Right atrium auricular region (tissue), 2 donors: ENCODE results near the gene NSA2. TPM values are rescaled to one million over a fixed set of nuclear protein-coding genes. Genes with fewer than 3 reads are reported as not detected.
"Not testable (repeated sequence)": the region's sequence is repeated elsewhere in the genome, so short reads cannot be mapped to it uniquely, and the experiment has no call there.

Experiments used
- DNase-seq: peaks from one replicate; pipeline ENCODE4 v3.0.0-alpha.2; 2019; ENCODE audit warnings: low spot score
- H3K27ac ChIP-seq, 2 donors: fragments of 200-600 bp; sonication (generic); 1 replicate in 1 of 2; 2 replicates in 1 of 2; pipeline ENCODE4 v1.5.1; 2016 to 2019
- H3K27me3 ChIP-seq, 2 donors: fragments of 200-600 bp; sonication (generic); one replicate each; pipeline versions ENCODE4 v1.5.1 to v1.6.0; 2017 to 2019
- H3K36me3 ChIP-seq: fragments of 200-600 bp; sonication (generic); one replicate; pipeline ENCODE4 v1.5.1; 2016
- H3K4me1 ChIP-seq, 2 donors: fragments of 200-600 bp; sonication (generic); one replicate each; pipeline versions ENCODE4 v1.5.1 to v1.6.0; 2017 to 2019
- H3K4me3 ChIP-seq, 2 donors: fragments of 200-600 bp; sonication (generic); 1 replicate in 1 of 2; 2 replicates in 1 of 2; pipeline ENCODE4 v1.5.1; 2017 to 2019; ENCODE audit warnings: mild to moderate bottlenecking in 1 of 2, moderate library complexity in 1 of 2
- H3K9me3 ChIP-seq, 2 donors: fragments of 200-600 bp; sonication (generic); one replicate each; pipeline ENCODE4 v1.5.1; 2019
- total RNA-seq, 2 donors: library from RNA; depleted of rRNA; stranded (reverse); fragments of >200 nt; gene quantifications; one replicate each; pipeline ENCODE4 v1.1.0, GENCODE V29; 2016
- TF ChIP-seq, protein P1 (sequence below), 2 donors: fragments of 200-600 bp; sonication (generic); IDR thresholded peaks; one replicate each; pipeline ENCODE4 v1.5.1; 2019; ENCODE audit warnings: antibody characterized with exemption in 2 of 2

The NSA2 gene
- total RNA-seq, 2 donors from 2014 or later = 65.8 to 69.3 TPM

DNA sequence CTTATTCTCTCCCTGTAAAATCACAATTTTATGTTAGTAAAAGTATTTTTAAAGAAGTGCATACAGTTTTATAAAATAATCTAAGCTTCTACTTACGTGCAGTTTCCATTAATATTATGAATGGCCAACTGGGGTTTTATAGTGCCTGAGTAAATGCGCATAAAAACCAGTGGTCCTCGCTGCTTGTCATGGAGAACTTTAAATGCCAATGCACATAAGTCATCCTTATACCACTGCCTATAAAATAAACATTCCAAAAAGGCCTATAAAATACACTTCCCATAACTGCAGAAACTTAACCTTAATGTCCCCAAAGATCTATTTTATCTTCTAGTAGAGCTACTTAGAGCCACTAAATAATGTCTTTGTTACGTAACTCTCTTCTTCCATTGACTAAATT, 28.6 kb upstream of the NSA2 start:
- H3K9me3 ChIP-seq = no peaks in the 10 kb centered on the region
- TF ChIP-seq, protein P1, sequence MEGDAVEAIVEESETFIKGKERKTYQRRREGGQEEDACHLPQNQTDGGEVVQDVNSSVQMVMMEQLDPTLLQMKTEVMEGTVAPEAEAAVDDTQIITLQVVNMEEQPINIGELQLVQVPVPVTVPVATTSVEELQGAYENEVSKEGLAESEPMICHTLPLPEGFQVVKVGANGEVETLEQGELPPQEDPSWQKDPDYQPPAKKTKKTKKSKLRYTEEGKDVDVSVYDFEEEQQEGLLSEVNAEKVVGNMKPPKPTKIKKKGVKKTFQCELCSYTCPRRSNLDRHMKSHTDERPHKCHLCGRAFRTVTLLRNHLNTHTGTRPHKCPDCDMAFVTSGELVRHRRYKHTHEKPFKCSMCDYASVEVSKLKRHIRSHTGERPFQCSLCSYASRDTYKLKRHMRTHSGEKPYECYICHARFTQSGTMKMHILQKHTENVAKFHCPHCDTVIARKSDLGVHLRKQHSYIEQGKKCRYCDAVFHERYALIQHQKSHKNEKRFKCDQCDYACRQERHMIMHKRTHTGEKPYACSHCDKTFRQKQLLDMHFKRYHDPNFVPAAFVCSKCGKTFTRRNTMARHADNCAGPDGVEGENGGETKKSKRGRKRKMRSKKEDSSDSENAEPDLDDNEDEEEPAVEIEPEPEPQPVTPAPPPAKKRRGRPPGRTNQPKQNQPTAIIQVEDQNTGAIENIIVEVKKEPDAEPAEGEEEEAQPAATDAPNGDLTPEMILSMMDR (IDR thresholded peaks at IDR 0.05) = no peak
- H3K4me1 ChIP-seq = no peaks in the 10 kb centered on the region
- H3K27ac ChIP-seq = no peak overlapping the region
- H3K36me3 ChIP-seq = peaks cover 56% of the 10 kb centered on the region
- no peaks in the 10 kb centered on the region for H3K27me3 ChIP-seq
- no peak overlapping the region for H3K4me3 ChIP-seq
- DNase-seq = no peak

DNA sequence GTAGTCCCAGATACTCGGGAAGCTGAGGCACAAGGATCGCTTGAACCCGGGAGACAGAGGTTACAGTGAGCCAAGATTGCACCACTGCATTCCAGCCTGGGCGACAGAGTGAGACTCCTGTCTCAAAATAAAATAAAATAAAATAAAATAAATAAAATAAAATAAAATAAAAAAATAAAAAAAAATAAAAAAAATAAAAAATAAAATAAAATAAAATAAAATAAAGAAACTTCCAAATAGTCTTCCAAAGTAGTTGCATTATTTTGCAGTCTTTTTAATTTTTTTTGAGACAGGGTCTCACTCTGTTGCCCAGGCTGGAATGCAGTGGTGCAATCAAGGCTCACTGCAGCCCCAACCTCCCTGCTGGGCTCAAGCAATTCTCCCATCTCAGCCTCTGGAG, 18.3 kb upstream of the NSA2 start:
- H3K4me1 ChIP-seq, H3K27ac ChIP-seq, H3K9me3 ChIP-seq, H3K27me3 ChIP-seq, H3K4me3 ChIP-seq, DNase-seq: not testable (repeated sequence)
- peaks cover 44% of the 10 kb centered on the region for H3K36me3 ChIP-seq

DNA sequence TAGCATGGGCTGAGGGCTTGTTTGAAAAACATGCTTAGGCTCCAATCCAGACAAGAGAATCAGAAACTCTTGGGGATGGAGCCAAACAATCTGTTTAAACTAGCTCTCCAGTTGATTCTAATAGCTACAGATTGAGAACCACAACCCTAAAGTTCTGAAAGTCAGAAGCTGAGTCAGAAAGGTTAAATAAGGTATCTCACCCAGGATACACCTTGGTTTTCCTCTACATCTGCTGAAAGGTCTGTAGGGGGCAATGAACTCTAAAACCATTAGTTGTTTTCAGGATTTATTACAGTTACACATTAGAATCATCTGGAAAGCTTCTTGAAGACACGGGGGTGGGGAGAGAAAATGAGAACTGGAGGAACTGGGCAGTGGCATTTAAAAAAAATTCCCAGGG, 5.8 kb upstream of the NSA2 start:
- Histone ChIP-seq H3K36me3 (peaks cover 20% of the 10 kb centered on the region), H3K27me3 (no peaks in the 10 kb centered on the region), H3K4me1 (peaks cover 0 to 20% of the 10 kb centered on the region in 2 donors), H3K9me3 (no peaks in the 10 kb centered on the region), H3K4me3 (no peak overlapping the region), H3K27ac (no peak overlapping the region)
- no peak for DNase-seq
- TF ChIP-seq, protein P1 (IDR thresholded peaks at IDR 0.05) = no peak

DNA sequence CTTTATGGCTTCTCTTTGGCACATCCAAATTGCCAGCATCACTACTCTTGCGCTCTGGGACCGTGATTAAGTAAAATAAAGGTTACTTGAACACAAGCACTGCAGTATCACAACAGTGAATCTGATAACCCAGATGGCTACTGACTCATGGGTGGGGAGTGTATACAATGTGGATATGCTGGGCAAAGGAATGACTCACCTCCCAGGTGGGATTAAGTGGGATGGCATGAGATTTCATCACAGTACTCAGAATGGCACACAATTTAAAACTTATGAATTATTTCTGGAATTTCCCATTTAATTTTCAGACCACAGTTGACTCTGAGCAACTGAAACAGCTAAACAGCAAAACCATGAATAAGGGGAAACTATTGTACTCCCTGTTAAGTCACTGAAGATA, 4.5 kb upstream of the NSA2 start:
- Histone ChIP-seq H3K36me3 (peaks cover 20% of the 10 kb centered on the region), H3K4me1 (peaks cover 0 to 22% of the 10 kb centered on the region in 2 donors)

DNA sequence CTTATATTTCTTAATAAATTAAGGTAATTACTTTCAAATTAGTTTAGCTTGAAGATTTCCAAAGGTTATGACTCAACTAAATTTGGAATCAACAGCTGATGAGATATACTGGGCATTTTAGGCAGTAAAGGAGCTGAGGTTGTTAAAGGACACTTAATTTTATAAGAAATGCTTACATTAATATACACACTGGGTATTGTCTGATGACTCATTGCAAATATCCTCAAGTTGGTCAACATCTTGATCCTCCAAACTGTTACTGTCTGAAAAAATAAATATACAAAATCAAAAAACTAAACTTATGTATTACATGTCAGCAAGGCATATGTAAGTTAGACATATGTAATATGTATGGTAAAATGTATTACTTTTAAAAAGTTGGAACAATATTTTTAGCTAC, 3.5 kb upstream of the NSA2 start:
- DNase-seq = no peak
- H3K9me3 ChIP-seq = no peaks in the 10 kb centered on the region
- H3K4me3 ChIP-seq = no peak overlapping the region
- no peaks in the 10 kb centered on the region for H3K27me3 ChIP-seq
- TF ChIP-seq, protein P1 (IDR thresholded peaks at IDR 0.05) = no peak
- peaks cover 14% of the 10 kb centered on the region for H3K36me3 ChIP-seq
- no peak overlapping the region for H3K27ac ChIP-seq
- peaks cover 0 to 31% of the 10 kb centered on the region in 2 donors for H3K4me1 ChIP-seq

More for the DNA sequence above, 4.5 kb upstream of the NSA2 start:
- no peak overlapping the region for H3K4me3 ChIP-seq
- no peak for DNase-seq
- TF ChIP-seq, protein P1 (IDR thresholded peaks at IDR 0.05) = no peak
- H3K27ac ChIP-seq = no peak overlapping the region
- no peaks in the 10 kb centered on the region for H3K9me3 ChIP-seq
- no peaks in the 10 kb centered on the region for H3K27me3 ChIP-seq

DNA sequence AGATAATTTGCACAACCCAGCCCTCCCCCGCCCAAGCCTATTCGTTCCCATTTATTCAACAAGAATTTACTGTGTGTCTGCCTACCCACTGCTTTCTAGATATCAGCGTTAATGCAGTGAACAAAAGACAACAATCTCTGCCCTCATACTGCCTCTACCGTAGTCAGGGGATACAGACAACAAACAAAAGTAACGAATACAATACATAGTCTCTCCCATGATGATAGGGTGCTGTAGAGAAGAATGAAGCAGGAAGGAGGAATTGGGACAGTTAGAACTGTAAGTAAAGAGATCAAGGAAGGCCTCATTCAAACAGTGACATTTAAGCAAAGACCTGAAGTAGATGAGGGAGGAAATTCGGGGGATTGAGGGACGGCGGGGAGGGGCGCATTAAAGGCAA, 1.8 kb upstream of the NSA2 start:
- H3K4me3 ChIP-seq = no peak overlapping the region

More for the DNA sequence above, 1.8 kb upstream of the NSA2 start:
- DNase-seq = no peak
- H3K27me3 ChIP-seq = no peaks in the 10 kb centered on the region
- H3K27ac ChIP-seq = no peak overlapping the region
- H3K36me3 ChIP-seq = peaks cover 10% of the 10 kb centered on the region
- no peaks in the 10 kb centered on the region for H3K9me3 ChIP-seq
- TF ChIP-seq, protein P1 (IDR thresholded peaks at IDR 0.05) = no peak
- peaks cover 0 to 33% of the 10 kb centered on the region in 2 donors for H3K4me1 ChIP-seq
